K562 (cell line): ENCODE data around the gene SPEG. TPM values are rescaled to one million over a fixed set of nuclear protein-coding genes. Genes with fewer than 3 reads are reported as not detected.

ENCODE experiments used
- CLOCK ChIP-seq: fragments of 250-450 bp; sonication (Bioruptor Pico); IDR thresholded peaks from 2 replicates; pipeline ENCODE4 v1.4.0; 2020; ENCODE audit warnings: mild to moderate bottlenecking, moderate library complexity, borderline replicate concordance
- DPF2 ChIP-seq: fragments of 450-650 bp; IDR thresholded peaks from 2 replicates; pipeline ENCODE4 v1.6.1; 2016
- EWSR1 ChIP-seq: fragments of 450-650 bp; IDR thresholded peaks from 2 replicates; pipeline ENCODE4 v1.6.1; 2018; ENCODE audit warnings: borderline replicate concordance, mild to moderate bottlenecking, low read depth, moderate library complexity; ENCODE audit not compliant: partially characterized antibody
- HNRNPL ChIP-seq: fragments of 200-400 bp; formaldehyde crosslinking; IDR thresholded peaks from 2 replicates; pipeline ENCODE4 v1.6.1; 2017; ENCODE audit warnings: low read depth, mild to moderate bottlenecking, low read length
- MITF ChIP-seq: IDR thresholded peaks from 2 replicates; pipeline ENCODE4 v1.6.1; 2014; ENCODE audit warnings: antibody characterized with exemption
- NR3C1 ChIP-seq: sonication (generic); formaldehyde crosslinking; IDR thresholded peaks from 2 replicates; pipeline ENCODE4 v1.8.1; 2022; ENCODE audit warnings: missing genetic modification reagents
- PYGO2 ChIP-seq: fragments of 450-650 bp; IDR thresholded peaks from 2 replicates; pipeline ENCODE4 v1.6.1; 2016; ENCODE audit warnings: mild to moderate bottlenecking, missing genetic modification characterization, moderate library complexity, missing compliant biosample characterization
- REST ChIP-seq, 2 experiments: fragments of 450-650 bp; formaldehyde crosslinking in 1 of 2; IDR thresholded peaks; 2 replicates each; pipeline versions ENCODE4 v1.4.0 to v1.6.1; 2014 to 2020; ENCODE audit warnings: mild to moderate bottlenecking in 2 of 2, borderline replicate concordance in 1 of 2, low read depth in 1 of 2
- SMAD2 ChIP-seq: fragments of 150-350 bp; IDR thresholded peaks from 2 replicates; pipeline ENCODE4 v1.6.1; 2014; ENCODE audit warnings: low read depth, mild to moderate bottlenecking, low read length
- TARDBP ChIP-seq: fragments of 450-650 bp; IDR thresholded peaks from 2 replicates; pipeline ENCODE4 v1.6.1; 2016
- TGIF2 ChIP-seq: sonication (generic); formaldehyde crosslinking; IDR thresholded peaks from 2 replicates; pipeline ENCODE4 v1.8.1; 2022; ENCODE audit warnings: mild to moderate bottlenecking, missing genetic modification reagents, moderate library complexity
- ZNF274 ChIP-seq: IDR thresholded peaks from 2 replicates; pipeline ENCODE4 v1.6.1; 2011; ENCODE audit warnings: low read depth, mild to moderate bottlenecking, low read length, moderate library complexity, borderline replicate concordance
- ZNF561 ChIP-seq: fragments of 450-650 bp; formaldehyde crosslinking; conservative IDR thresholded peaks from 2 replicates; pipeline ENCODE4 v1.4.0; 2020; ENCODE audit warnings: mild to moderate bottlenecking, moderate library complexity
- ZNF644 ChIP-seq: fragments of 200-800 bp; sonication (Bioruptor generic); IDR thresholded peaks from 2 replicates; pipeline ENCODE4 v1.6.1; 2016; ENCODE audit warnings: low read depth, missing genetic modification characterization, missing compliant biosample characterization
- polyA plus RNA-seq, 8 experiments: library from polyadenylated mRNA; depleted of rRNA in 4 of 8; stranded (reverse) in 5 of 8; unstranded in 3 of 8; fragments of >200 nt; fragmentation: Nextera tagmentation in 2 of 8; fragmentation: Illumina TruSeq in 1 of 8; extraction: Ambion mirVana in 2 of 8; extraction: Trizol in 1 of 8; gene quantifications; 2 replicates each; pipeline versions ENCODE4 v1.2.1 to v1.2.3, GENCODE V29; 2011 to 2014; ENCODE audit warnings: inconsistent platforms in 1 of 8, missing spikeins in 1 of 8
- total RNA-seq, 7 experiments: library from RNA; depleted of rRNA in 6 of 7; stranded (reverse); fragments of >200 nt in 6 of 7; fragmentation: Illumina TruSeq in 2 of 7; extraction: Trizol in 2 of 7; gene quantifications; 2 replicates each; pipeline versions ENCODE4 v1.2.1 to v1.2.3, GENCODE V29; 2011 to 2021; ENCODE audit warnings: low replicate concordance in 1 of 7

The SPEG gene
- total and polyA plus RNA-seq, 9 of the 15 experiments (the other 6 are each of a cell fraction or from before 2014, with no cell fraction given), result 0.49 to 8.7 (median 3.0) TPM

- TF ChIP-seq REST (IDR thresholded peaks at IDR 0.05; ENCODE audit: borderline replicate concordance) (peak; percentile 36; the same call in 1 of the 2 replicates), REST (CRISPR knock-in tag; IDR thresholded peaks at IDR 0.05; ENCODE audit: low read depth) (no peak), PYGO2 (tag) (no peak), TGIF2 (CRISPR knock-in tag) (no peak), CLOCK (CRISPR knock-in tag) (0 out of 2 replicates have a peak, but pooled peaks have one; percentile 35), SMAD2 (no peak), TARDBP (peak; percentile 97), NR3C1 (CRISPR knock-in tag) (no peak), ZNF274 (peak; percentile 67; the same call in 1 of the 2 replicates), EWSR1 (no peak), ZNF644 (tag) (peak; percentile 92), HNRNPL (no peak), DPF2 (peak; percentile 92), MITF (no peak), ZNF561 (CRISPR knock-in tag) (no peak)
Observed at GRCh38 chr2:219514196-219514761, 79.6 kb downstream of the SPEG start, which contains the start of gene ASIC4 (continued).
